B cell (primary cell): ENCODE measurements around the gene SAMM50. TPM values are rescaled to one million over a fixed set of nuclear protein-coding genes. Genes with fewer than 3 reads are reported as not detected.

Source experiments
- ATAC-seq: fragments of 200-7000 bp; cut with Tn5 transposase; one replicate; pipeline ENCODE4 v1.10.0; 2021; ENCODE audit warnings: low read depth, mild to moderate bottlenecking, moderate number of reproducible peaks, moderate library complexity
- CTCF ChIA-PET: fragments of 350-600 bp; sonication (Branson Sonifier 250); formaldehyde crosslinking; loops from one replicate; lab custom pipeline; 2021; ENCODE audit warnings: antibody characterized with exemption, inconsistent platforms; lab: Charles Lee
- POLR2A ChIA-PET: fragments of 350-600 bp; sonication (Branson Sonifier 250); formaldehyde crosslinking; loops from one replicate; lab custom pipeline; 2021; ENCODE audit warnings: antibody characterized with exemption; lab: Charles Lee
- DNase-seq: peaks from one replicate; pipeline ENCODE4 v3.0.0; 2013
- H2AFZ ChIP-seq: 2 replicates; pipeline ENCODE4 v1.6.1; 2012; ENCODE audit warnings: mild to moderate bottlenecking, low read depth, low read length; ENCODE audit not compliant: insufficient read depth, poor library complexity, severe bottlenecking
- H3K27ac ChIP-seq, 2 donors: 1 replicate in 1 of 2; 2 replicates in 1 of 2; pipeline ENCODE4 v1.5.1; 2012 to 2013; ENCODE audit warnings: low read length in 2 of 2, mild to moderate bottlenecking in 2 of 2, moderate library complexity in 1 of 2
- H3K27me3 ChIP-seq, 4 experiments: fragments of 200-600 bp in 1 of 4; sonication (generic) in 1 of 4; replicated peaks in 1 of 4; 1 replicate in 2 of 4; 2 replicates in 2 of 4; pipeline versions ENCODE4 v1.6.1 to v1.7.0; 2013 to 2016; ENCODE audit warnings: low read length in 3 of 4, mild to moderate bottlenecking in 2 of 4, mixed read lengths in 1 of 4, moderate library complexity in 1 of 4; ENCODE audit not compliant: insufficient read depth in 4 of 4, control insufficient read depth in 3 of 4; ENCODE audit errors: control extremely low read depth in 1 of 4
- H3K36me3 ChIP-seq, 2 experiments: replicated peaks in 1 of 2; 1 replicate in 1 of 2; 2 replicates in 1 of 2; pipeline versions ENCODE4 v1.6.1 to v1.7.1; 2013; ENCODE audit warnings: low read length in 1 of 2; ENCODE audit not compliant: insufficient read depth in 2 of 2, control insufficient read depth in 1 of 2; ENCODE audit errors: control extremely low read depth in 1 of 2, extremely low read depth in 1 of 2
- H3K4me1 ChIP-seq, 2 donors: fragments of 200-600 bp in 1 of 2; sonication (generic) in 1 of 2; 1 replicate in 1 of 2; 2 replicates in 1 of 2; pipeline versions ENCODE4 v1.5.1 to v1.6.1; 2013 to 2017; ENCODE audit warnings: low read length in 2 of 2; ENCODE audit not compliant: control insufficient read depth in 2 of 2, insufficient read depth in 2 of 2
- H3K4me2 ChIP-seq: replicated peaks from 2 replicates; pipeline ENCODE3; 2012; ENCODE audit warnings: mild to moderate bottlenecking, low read depth, low read length; ENCODE audit not compliant: poor library complexity, severe bottlenecking
- H3K4me3 ChIP-seq, 5 experiments: fragments of 200-600 bp in 1 of 5; sonication (generic) in 1 of 5; 1 replicate in 3 of 5; 2 replicates in 2 of 5; pipeline versions ENCODE4 v1.5.1 to v1.7.0; 2011 to 2016; ENCODE audit warnings: low read length in 4 of 5, mild to moderate bottlenecking in 4 of 5, low read depth in 2 of 5, control low read depth in 1 of 5, moderate library complexity in 1 of 5; ENCODE audit not compliant: insufficient read depth in 1 of 5; ENCODE audit errors: control extremely low read depth in 1 of 5, extremely low read depth in 1 of 5
- H3K79me2 ChIP-seq: fragments of 200-600 bp; sonication (generic); one replicate; pipeline ENCODE4 v1.6.0; 2016; ENCODE audit warnings: low read length; ENCODE audit not compliant: control insufficient read depth, insufficient read depth
- H3K9ac ChIP-seq: fragments of 200-600 bp; sonication (generic); 2 replicates; pipeline ENCODE4 v1.6.1; 2017; ENCODE audit warnings: mild to moderate bottlenecking, low read length, moderate library complexity
- H3K9me3 ChIP-seq, 3 donors: one replicate each; pipeline versions ENCODE4 v1.6.1 to v1.7.1; 2013; ENCODE audit warnings: low read length in 2 of 3; ENCODE audit not compliant: control insufficient read depth in 2 of 3, insufficient read depth in 1 of 3; ENCODE audit errors: control extremely low read depth in 1 of 3
- H4K20me1 ChIP-seq: 2 replicates; pipeline ENCODE4 v1.6.0; 2012; ENCODE audit warnings: mild to moderate bottlenecking, low read length; ENCODE audit not compliant: insufficient read depth, control insufficient read depth, poor library complexity, severe bottlenecking
- H3K27ac Mint-ChIP-seq: one replicate; pipeline ENCODE4 v1.8.0; 2021; ENCODE audit warnings: mixed read lengths
- H3K27me3 Mint-ChIP-seq: one replicate; pipeline ENCODE4 v1.8.0; 2021; ENCODE audit warnings: mixed read lengths
- H3K4me1 Mint-ChIP-seq: one replicate; pipeline ENCODE4 v1.8.0; 2021; ENCODE audit warnings: mixed read lengths
- H3K4me3 Mint-ChIP-seq: one replicate; pipeline ENCODE4 v1.8.0; 2021; ENCODE audit warnings: mixed read lengths
- H3K9me3 Mint-ChIP-seq: one replicate; pipeline ENCODE4 v1.8.0; 2022; ENCODE audit warnings: mixed read lengths; ENCODE audit not compliant: insufficient read depth
- CTCF ChIP-seq: fragments of 200-600 bp; IDR thresholded peaks from one replicate; pipeline ENCODE4 v1.8.0; 2022; ENCODE audit warnings: antibody characterized with exemption, mild to moderate bottlenecking
- EZH2 ChIP-seq: IDR thresholded peaks from 2 replicates; pipeline ENCODE4 v1.6.1; 2012; ENCODE audit warnings: borderline replicate concordance, low read depth, mild to moderate bottlenecking, moderate library complexity, low read length; ENCODE audit not compliant: insufficient read depth, poor library complexity, severe bottlenecking
- WGBS: methylation state at CpG from one replicate; pipeline ENCODE4 v1.1.5; 2013; ENCODE audit warnings: missing lambda C conversion rate; ENCODE audit not compliant: insufficient coverage; 5-methylcytosine and 5-hydroxymethylcytosine counted together
- intact Hi-C: fragments of 100-400 bp; cut with micrococcal nuclease; formaldehyde crosslinking; loops from one replicate; pipeline ENCODE4 v1.10.0; 2022
- polyA plus RNA-seq: library from polyadenylated mRNA; depleted of rRNA; stranded (reverse); fragments of >200 nt; gene quantifications from 2 replicates; pipeline ENCODE4 v1.2.3, GENCODE V29; 2012
- total RNA-seq, 2 donors: library from RNA; stranded (reverse); fragments of 120-200 nt in 1 of 2; gene quantifications; 1 replicate in 1 of 2; 2 replicates in 1 of 2; pipeline versions ENCODE4 v1.2.3 to v1.2.4, GENCODE V29; 2013 to 2022

SAMM50 gene
- total and polyA plus RNA-seq, 2 donors (not counting 1 experiment from before 2014, with no cell fraction given), result 18.8 to 43.2 TPM

- Histone ChIP-seq H3K4me2 (no peak overlapping the region), H2AFZ (no peak overlapping the region), H3K27me3 (no peaks in the 10 kb centered on the region), H3K36me3 (no peaks in the 10 kb centered on the region), H3K4me3 (no peak overlapping the region), H3K27ac (no peak overlapping the region), H3K4me1 (peaks cover 12 to 19% of the 10 kb centered on the region in 2 donors), H3K9me3 (no peaks in the 10 kb centered on the region), H3K79me2 (no peaks in the 10 kb centered on the region), H4K20me1 (no peaks in the 10 kb centered on the region), H3K9ac (no peak overlapping the region)
- Mint-ChIP-seq H3K4me1 (peaks cover 29% of the 10 kb centered on the region), H3K27ac (no peak overlapping the region), H3K4me3 (no peak overlapping the region), H3K27me3 (no peaks in the 10 kb centered on the region), H3K9me3 (no peaks in the 10 kb centered on the region)
- intact Hi-C loops, result no loop called here
- TF ChIP-seq CTCF (no peak), EZH2 (no peak)
- POLR2A ChIA-PET, result no interaction called here
- WGBS, result 100% methylated on average over 5 of the region's 5 CpGs
- no peak for ATAC-seq
- CTCF ChIA-PET, result interaction anchor here (1.9 kb wide), 1 partner anchor 26 kb away, joined by 10 read pairs; no protein-coding TSS in a partner anchor
- no peak for DNase-seq
Observed at GRCh38 chr22:44019846-44020245, 64.6 kb downstream of the SAMM50 start.

GRCh38 chr22:44020981-44021380, 65.7 kb downstream of the SAMM50 start:
- intact Hi-C loops, result no loop called here
- TF ChIP-seq CTCF, result no peak
- no peak for TF ChIP-seq EZH2
- Histone ChIP-seq H3K27ac (no peak overlapping the region), H3K36me3 (no peaks in the 10 kb centered on the region), H3K79me2 (peaks cover 8% of the 10 kb centered on the region), H3K4me2 (no peak overlapping the region), H3K27me3 (no peaks in the 10 kb centered on the region), H3K9ac (no peak overlapping the region), H3K4me1 (peaks cover 22 to 30% of the 10 kb centered on the region in 2 donors), H2AFZ (no peak overlapping the region), H3K4me3 (no peak overlapping the region), H4K20me1 (no peaks in the 10 kb centered on the region), H3K9me3 (no peaks in the 10 kb centered on the region)
- no peaks in the 10 kb centered on the region for H3K27me3 Mint-ChIP-seq
- CTCF ChIA-PET, result interaction anchor here (1.9 kb wide), 1 partner anchor 27 kb away, joined by 10 read pairs; no protein-coding TSS in a partner anchor
- no peak overlapping the region for H3K4me3 Mint-ChIP-seq
- H3K9me3 Mint-ChIP-seq, result no peaks in the 10 kb centered on the region
- POLR2A ChIA-PET, result no interaction called here
- 100% methylated on average over 5 of the region's 8 CpGs for WGBS
- no peak for ATAC-seq
- H3K4me1 Mint-ChIP-seq, result peaks cover 38% of the 10 kb centered on the region
- H3K27ac Mint-ChIP-seq, result no peak overlapping the region
- no peak for DNase-seq
